Activated CD4-positive, alpha-beta T cell treated with anti-CD3 and anti-CD28 coated beads for 36 hours (primary cell): ENCODE results near the gene NHS. TPM values are rescaled to one million over a fixed set of nuclear protein-coding genes. Genes with fewer than 3 reads are reported as not detected.
A peak's percentile ranks its signal among the peaks of the same experiment; 100 is the strongest.
"Not testable (repeated sequence)": the region's sequence is repeated elsewhere in the genome, so short reads cannot be mapped to it uniquely, and the experiment has no call there.

Source experiments
- ATAC-seq: fragments of 200-7000 bp; cut with Tn5 transposase; one replicate; pipeline ENCODE4 v1.10.0; 2021; ENCODE audit warnings: mild to moderate bottlenecking, moderate library complexity
- CTCF ChIA-PET: fragments of 350-600 bp; sonication (Branson Sonifier 250); formaldehyde crosslinking; loops from one replicate; lab custom pipeline; 2021; ENCODE audit warnings: antibody characterized with exemption; lab: Charles Lee
- POLR2A ChIA-PET: fragments of 350-600 bp; sonication (Branson Sonifier 250); formaldehyde crosslinking; loops from one replicate; lab custom pipeline; 2021; ENCODE audit warnings: antibody characterized with exemption, inconsistent platforms; lab: Charles Lee
- DNase-seq: peaks from one replicate; pipeline ENCODE4 v3.0.0-alpha.2; 2020
- H3K27ac Mint-ChIP-seq: one replicate; pipeline ENCODE4 v1.8.0; 2021; ENCODE audit warnings: mixed read lengths
- H3K27me3 Mint-ChIP-seq: one replicate; pipeline ENCODE4 v1.8.0; 2021; ENCODE audit warnings: mixed read lengths
- H3K36me3 Mint-ChIP-seq: one replicate; pipeline ENCODE4 v1.8.0; 2021; ENCODE audit warnings: low read depth, mixed read lengths
- H3K4me1 Mint-ChIP-seq: one replicate; pipeline ENCODE4 v1.8.0; 2021; ENCODE audit warnings: mixed read lengths
- H3K4me3 Mint-ChIP-seq: one replicate; pipeline ENCODE4 v1.8.0; 2021; ENCODE audit warnings: mild to moderate bottlenecking, moderate library complexity, mixed read lengths
- H3K9me3 Mint-ChIP-seq: one replicate; pipeline ENCODE4 v1.8.0; 2021; ENCODE audit warnings: low read depth, mixed read lengths
- intact Hi-C, 2 experiments: fragments of 100-400 bp; cut with DNase I in 1 of 2; cut with micrococcal nuclease in 1 of 2; formaldehyde crosslinking; loops; one replicate each; pipeline versions ENCODE4 v1.14.2 to v1.15.1; 2022 to 2024; cut with DNase I, micrococcal nuclease
- total RNA-seq, 2 experiments: library from RNA; stranded (reverse); gene quantifications; one replicate each; pipeline ENCODE4 v1.2.3, GENCODE V29; 2021

NHS gene
- total RNA-seq, 2 experiments from 2014 or later = 6.7 to 10.2 TPM

- ChIA-PET CTCF (no interaction called here), POLR2A (no interaction called here)
- Mint-ChIP-seq H3K4me1 (no peaks in the 10 kb centered on the region), H3K27me3 (peaks cover 1% of the 10 kb centered on the region), H3K4me3 (no peak overlapping the region), H3K9me3 (no peaks in the 10 kb centered on the region), H3K27ac (no peak overlapping the region), H3K36me3 (no peaks in the 10 kb centered on the region)
- ATAC-seq (no peak), DNase-seq (no peak)
- intact Hi-C loops = no loop called here
Observed at GRCh38 chrX:17425551-17425950, 50.6 kb downstream of the NHS start.

- POLR2A ChIA-PET = no interaction called here
- Mint-ChIP-seq H3K27ac (no peak overlapping the region), H3K9me3 (no peaks in the 10 kb centered on the region), H3K27me3 (peaks cover 12% of the 10 kb centered on the region), H3K4me1 (no peaks in the 10 kb centered on the region), H3K4me3 (no peak overlapping the region), H3K36me3 (no peaks in the 10 kb centered on the region)
- ATAC-seq = no peak
- DNase-seq = no peak
- intact Hi-C loops = no loop called here
- CTCF ChIA-PET = no interaction called here
Observed at GRCh38 chrX:17431171-17431570, 56.2 kb downstream of the NHS start.

- ChIA-PET POLR2A (no interaction called here), CTCF (interaction anchor here (0.6 kb wide), 1 partner anchor 190 kb away, joined by 3 read pairs; no protein-coding TSS in a partner anchor)
- no peaks in the 10 kb centered on the region for H3K4me1 Mint-ChIP-seq
- no peaks in the 10 kb centered on the region for H3K9me3 Mint-ChIP-seq
- DNase-seq = no peak
- no peak for ATAC-seq
- intact Hi-C loops = no loop called here
- no peak overlapping the region for H3K27ac Mint-ChIP-seq
- H3K27me3 Mint-ChIP-seq = peaks cover 12% of the 10 kb centered on the region
- H3K4me3 Mint-ChIP-seq = no peak overlapping the region
- H3K36me3 Mint-ChIP-seq = no peaks in the 10 kb centered on the region
Observed at GRCh38 chrX:17432158-17432557, 57.2 kb downstream of the NHS start.

GRCh38 chrX:17433965-17434364, 59.0 kb downstream of the NHS start:
- ChIA-PET POLR2A (no interaction called here), CTCF (no interaction called here)
- ATAC-seq (no peak), DNase-seq (no peak)
- Mint-ChIP-seq H3K4me3 (no peak overlapping the region), H3K27ac (no peak overlapping the region), H3K4me1 (no peaks in the 10 kb centered on the region), H3K36me3 (no peaks in the 10 kb centered on the region), H3K9me3 (no peaks in the 10 kb centered on the region), H3K27me3 (peaks cover 14% of the 10 kb centered on the region)
- intact Hi-C loops = no loop called here

- H3K27ac Mint-ChIP-seq = no peak overlapping the region
- H3K4me1 Mint-ChIP-seq = no peaks in the 10 kb centered on the region
- ATAC-seq (no peak), DNase-seq (no peak)
- H3K4me3 Mint-ChIP-seq = no peak overlapping the region
- CTCF ChIA-PET = no interaction called here
- POLR2A ChIA-PET = no interaction called here
- no peaks in the 10 kb centered on the region for H3K36me3 Mint-ChIP-seq
- H3K9me3 Mint-ChIP-seq = no peaks in the 10 kb centered on the region
- intact Hi-C loops = no loop called here
- H3K27me3 Mint-ChIP-seq = peaks cover 13% of the 10 kb centered on the region
Observed at GRCh38 chrX:17435476-17435875, 60.5 kb downstream of the NHS start.

GRCh38 chrX:17438221-17438620, 63.2 kb downstream of the NHS start:
- Mint-ChIP-seq H3K4me3 (no peak overlapping the region), H3K36me3 (no peaks in the 10 kb centered on the region), H3K27me3 (peaks cover 7% of the 10 kb centered on the region), H3K9me3 (no peaks in the 10 kb centered on the region), H3K27ac (no peak overlapping the region), H3K4me1 (peaks cover 4% of the 10 kb centered on the region)
- intact Hi-C loops = no loop called here
- ChIA-PET CTCF (no interaction called here), POLR2A (no interaction called here)
- ATAC-seq = no peak
- no peak for DNase-seq

- no peak for ATAC-seq
- Mint-ChIP-seq H3K4me3 (no peak overlapping the region), H3K36me3 (no peaks in the 10 kb centered on the region), H3K27ac (no peak overlapping the region), H3K27me3 (peaks cover 2% of the 10 kb centered on the region), H3K9me3 (no peaks in the 10 kb centered on the region), H3K4me1 (peaks cover 4% of the 10 kb centered on the region)
- ChIA-PET CTCF (no interaction called here), POLR2A (no interaction called here)
- DNase-seq = no peak
- intact Hi-C loops = no loop called here
Observed at GRCh38 chrX:17440258-17440657, 65.3 kb downstream of the NHS start.

- no peaks in the 10 kb centered on the region for H3K36me3 Mint-ChIP-seq
- CTCF ChIA-PET = no interaction called here
- DNase-seq (no peak), ATAC-seq (no peak)
- intact Hi-C loops = no loop called here
- H3K27me3 Mint-ChIP-seq = peaks cover 2% of the 10 kb centered on the region
- H3K27ac Mint-ChIP-seq = no peak overlapping the region
- H3K9me3 Mint-ChIP-seq = no peaks in the 10 kb centered on the region
- POLR2A ChIA-PET = no interaction called here
- H3K4me1 Mint-ChIP-seq = peaks cover 4% of the 10 kb centered on the region
- H3K4me3 Mint-ChIP-seq = no peak overlapping the region
Observed at GRCh38 chrX:17440836-17441235, 65.8 kb downstream of the NHS start.

GRCh38 chrX:17441965-17442364, 67.0 kb downstream of the NHS start:
- Mint-ChIP-seq H3K36me3 (no peaks in the 10 kb centered on the region), H3K9me3 (no peaks in the 10 kb centered on the region), H3K4me1 (peaks cover 4% of the 10 kb centered on the region), H3K27me3 (peaks cover 2% of the 10 kb centered on the region), H3K4me3 (no peak overlapping the region), H3K27ac (no peak overlapping the region)
- ChIA-PET CTCF (no interaction called here), POLR2A (no interaction called here)
- intact Hi-C loops = no loop called here
- DNase-seq (peak; percentile 4), ATAC-seq (peak; percentile 72)

- intact Hi-C loops = no loop called here
- Mint-ChIP-seq H3K27ac (no peak overlapping the region), H3K9me3 (no peaks in the 10 kb centered on the region), H3K4me1 (peaks cover 4% of the 10 kb centered on the region), H3K27me3 (no peaks in the 10 kb centered on the region), H3K36me3 (no peaks in the 10 kb centered on the region), H3K4me3 (no peak overlapping the region)
- ATAC-seq = no peak
- CTCF ChIA-PET = no interaction called here
- POLR2A ChIA-PET = no interaction called here
- no peak for DNase-seq
Observed at GRCh38 chrX:17442898-17443297, 67.9 kb downstream of the NHS start.

- ChIA-PET POLR2A (no interaction called here), CTCF (no interaction called here)
- DNase-seq = no peak
- no peak overlapping the region for H3K4me3 Mint-ChIP-seq
- no peaks in the 10 kb centered on the region for H3K9me3 Mint-ChIP-seq
- no peaks in the 10 kb centered on the region for H3K36me3 Mint-ChIP-seq
- intact Hi-C loops = no loop called here
- H3K4me1 Mint-ChIP-seq = peaks cover 4% of the 10 kb centered on the region
- no peaks in the 10 kb centered on the region for H3K27me3 Mint-ChIP-seq
- H3K27ac Mint-ChIP-seq = no peak overlapping the region
- ATAC-seq = no peak
Observed at GRCh38 chrX:17443556-17443955, 68.6 kb downstream of the NHS start.

GRCh38 chrX:17446269-17446668, 71.3 kb downstream of the NHS start:
- H3K27me3 Mint-ChIP-seq, POLR2A ChIA-PET, H3K36me3 Mint-ChIP-seq, ATAC-seq, DNase-seq, CTCF ChIA-PET, intact Hi-C loops, H3K4me3 Mint-ChIP-seq, H3K4me1 Mint-ChIP-seq, H3K9me3 Mint-ChIP-seq, H3K27ac Mint-ChIP-seq: not testable (repeated sequence)

GRCh38 chrX:17448188-17448587, 73.2 kb downstream of the NHS start:
- Mint-ChIP-seq H3K27ac (no peak overlapping the region), H3K36me3 (no peaks in the 10 kb centered on the region), H3K9me3 (no peaks in the 10 kb centered on the region), H3K4me1 (no peaks in the 10 kb centered on the region), H3K27me3 (no peaks in the 10 kb centered on the region), H3K4me3 (no peak overlapping the region)
- ChIA-PET POLR2A (no interaction called here), CTCF (no interaction called here)
- intact Hi-C loops = no loop called here
- no peak for ATAC-seq
- DNase-seq = no peak
